RCC 7860 (cell line): ENCODE data around the gene ISL2.

Source experiments
- DNase-seq: peaks from one replicate; pipeline ENCODE4 v3.0.0-alpha.2; 2015; ENCODE audit warnings: low spot score
- FAIRE-seq: peaks from 2 replicates; lab custom pipeline; 2012; peaks lifted over from hg19 to GRCh38; lab: Jason Lieb, UNC

Gene ISL2

DNA sequence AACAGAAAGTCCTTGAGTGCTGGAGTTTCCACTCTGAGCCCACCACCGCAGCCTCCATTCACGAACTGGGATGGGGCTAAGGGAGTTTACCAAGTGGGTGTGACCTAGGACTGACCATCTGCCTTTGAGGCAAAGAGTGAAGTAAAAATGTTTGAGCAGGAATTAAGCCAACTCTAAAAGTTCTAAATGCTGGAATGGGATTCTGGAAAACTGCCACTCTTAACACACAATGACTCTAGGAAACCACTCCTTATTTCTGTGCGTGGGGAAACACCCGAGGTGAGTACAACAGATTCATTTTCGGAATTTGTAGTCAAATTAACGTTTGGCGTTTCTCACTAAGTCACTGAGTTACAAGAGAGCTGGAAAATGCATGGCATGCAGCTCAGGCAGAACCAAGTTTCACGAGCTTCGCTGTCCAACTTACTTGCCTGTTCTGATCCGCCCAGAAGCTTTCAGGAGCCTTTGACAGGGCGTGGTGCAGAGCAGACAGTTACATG lies 31.6 kb downstream of the ISL2 start:
- DNase-seq (no peak), FAIRE-seq (no peak)

GRCh38 chr15:76376029-76376428 lies 39.5 kb downstream of the ISL2 start:
- FAIRE-seq (no peak), DNase-seq (no peak)

- FAIRE-seq (no peak), DNase-seq (no peak)
Observed at GRCh38 chr15:76376816-76377215, 40.2 kb downstream of the ISL2 start.

GRCh38 chr15:76377217-76377616 lies 40.6 kb downstream of the ISL2 start:
- no peak for DNase-seq
- FAIRE-seq: no peak

- FAIRE-seq: no peak
Observed at GRCh38 chr15:76377751-76378150, 41.2 kb downstream of the ISL2 start.

DNA sequence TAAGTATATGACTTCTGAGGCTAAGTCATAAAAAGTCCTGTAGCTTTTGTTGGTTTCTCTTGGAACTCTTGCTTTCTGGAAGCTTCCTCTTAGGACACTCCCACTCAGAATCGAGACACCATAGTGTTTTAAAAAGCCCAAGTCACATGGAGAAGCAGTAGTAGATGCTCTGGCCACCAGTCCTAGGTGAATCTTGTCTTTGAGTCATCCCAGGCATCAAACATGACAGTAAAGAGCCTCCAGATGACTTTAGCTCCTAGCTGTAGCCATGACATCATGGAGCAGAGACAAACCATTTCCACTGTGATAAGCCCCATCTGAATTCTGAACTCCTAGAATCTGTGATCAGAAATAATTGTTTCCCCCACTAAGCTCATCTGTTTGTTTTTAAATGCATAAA lies 42.1 kb downstream of the ISL2 start:
- no peak for DNase-seq
- no peak for FAIRE-seq

More at GRCh38 chr15:76377751-76378150, 41.2 kb downstream of the ISL2 start:
- no peak for DNase-seq

- DNase-seq (no peak), FAIRE-seq (no peak)
Observed at GRCh38 chr15:76380249-76380648, 43.7 kb downstream of the ISL2 start.

DNA sequence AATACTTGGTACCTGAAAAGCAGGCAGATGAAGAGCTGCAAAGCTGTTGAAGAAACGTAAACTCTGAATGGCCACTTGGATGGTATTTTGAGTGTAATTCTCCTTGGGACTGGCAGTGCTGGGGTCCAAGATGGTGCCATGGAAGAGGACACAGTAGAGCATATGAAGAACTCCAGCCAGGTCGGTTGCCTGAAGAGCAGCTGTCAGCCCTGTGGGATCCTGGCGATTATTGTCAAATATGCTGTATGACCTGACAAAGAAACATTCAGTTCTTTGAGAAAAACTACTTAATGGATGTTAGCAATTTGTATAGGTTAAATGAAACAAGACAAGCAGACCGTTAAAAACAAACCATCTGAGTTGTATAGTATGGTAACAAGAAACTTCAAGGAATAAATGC lies 44.8 kb downstream of the ISL2 start:
- no peak for DNase-seq
- FAIRE-seq: no peak

- FAIRE-seq (no peak), DNase-seq (no peak)
Observed at GRCh38 chr15:76382987-76383728, 46.6 kb downstream of the ISL2 start.

- DNase-seq: no peak
- no peak for FAIRE-seq
Observed at GRCh38 chr15:76384409-76384808, 47.8 kb downstream of the ISL2 start.

DNA sequence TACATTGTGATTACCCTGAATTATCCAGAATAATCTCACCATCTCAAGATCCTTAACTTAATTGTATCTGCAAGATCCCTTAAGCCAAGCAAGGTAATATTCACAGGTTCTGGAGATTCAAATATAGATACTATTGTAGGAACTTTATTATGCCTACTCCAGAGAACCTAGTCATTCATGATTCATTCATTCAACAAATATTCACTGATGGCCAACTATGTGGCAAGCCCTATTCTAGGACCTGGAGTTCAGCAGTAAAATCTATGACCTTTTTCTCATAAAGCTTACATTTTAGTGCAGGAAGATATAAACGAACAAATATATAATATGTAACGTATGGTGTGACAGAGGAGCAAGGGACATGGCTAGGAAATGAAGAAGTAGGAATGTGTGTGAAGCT lies 49.6 kb downstream of the ISL2 start:
- DNase-seq (no peak), FAIRE-seq (no peak)

DNA sequence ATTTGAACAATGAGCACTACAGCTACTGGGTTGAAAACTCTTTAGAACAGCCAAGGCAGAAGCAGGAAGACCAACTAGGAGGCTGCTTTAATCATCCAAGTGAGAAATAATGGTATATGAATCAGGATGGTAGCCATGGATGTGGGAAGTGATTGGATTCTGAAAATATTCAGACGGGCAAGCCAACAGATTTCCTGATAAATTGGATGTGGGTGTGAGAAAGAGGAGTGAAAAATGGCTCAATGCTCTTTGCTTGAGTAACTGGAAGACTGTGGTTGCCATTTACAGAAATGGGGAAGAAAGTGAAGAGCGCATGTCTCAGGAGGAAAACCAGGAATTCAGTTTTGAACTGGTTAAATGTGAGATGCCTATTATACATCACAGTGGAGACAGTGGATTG lies 50.4 kb downstream of the ISL2 start:
- DNase-seq (no peak), FAIRE-seq (no peak)

GRCh38 chr15:76390571-76390970 lies 54.0 kb downstream of the ISL2 start:
- DNase-seq: no peak
- no peak for FAIRE-seq

GRCh38 chr15:76391309-76391708 lies 54.7 kb downstream of the ISL2 start:
- DNase-seq: no peak
- no peak for FAIRE-seq

- FAIRE-seq: no peak
- DNase-seq: no peak
Observed at GRCh38 chr15:76391847-76392246, 55.3 kb downstream of the ISL2 start.
